Breast epithelium (tissue), 3 donors: ENCODE data around the gene MED23.

Experiments
- CTCF ChIP-seq, 3 donors: fragments of 450-650 bp; IDR thresholded peaks; one replicate each; pipeline ENCODE4 v1.5.1; 2016 to 2017; ENCODE audit warnings: antibody characterized with exemption in 3 of 3, mild to moderate bottlenecking in 3 of 3, moderate library complexity in 3 of 3
- POLR2A ChIP-seq: fragments of 450-650 bp; IDR thresholded peaks from one replicate; pipeline ENCODE4 v1.6.1; 2016; ENCODE audit warnings: antibody characterized with exemption, mild to moderate bottlenecking, moderate library complexity

- TF ChIP-seq CTCF (IDR thresholded peaks at IDR 0.05) (no peak), POLR2A (no peak)
Observed at GRCh38 chr6:131524695-131525336, 103.2 kb downstream of the MED23 start.
